Right lobe of liver (tissue), 6 donors: ENCODE results near the gene MORC3. TPM values are rescaled to one million over a fixed set of nuclear protein-coding genes. Genes with fewer than 3 reads are reported as not detected.

ENCODE experiments used
- ATAC-seq, 4 donors: fragments of 200-7000 bp; cut with Tn5 transposase; one replicate each; pipeline ENCODE4 v1.9.1; 2020; ENCODE audit warnings: mild to moderate bottlenecking in 4 of 4, moderate library complexity in 4 of 4
- DNase-seq, 3 donors: peaks; one replicate each; pipeline ENCODE4 v3.0.0-alpha.2; 2020
- H3K27ac ChIP-seq, 3 donors: fragments of 200-600 bp; one replicate each; pipeline ENCODE4 v1.8.0; 2022
- H3K27me3 ChIP-seq, 2 donors: fragments of 200-600 bp; one replicate each; pipeline ENCODE4 v1.8.0; 2022
- H3K36me3 ChIP-seq, 4 donors: fragments of 200-600 bp; sonication (generic) in 1 of 4; one replicate each; pipeline versions ENCODE4 v1.5.1 to v1.8.0; 2017 to 2022; ENCODE audit warnings: control low read depth in 1 of 4
- H3K4me1 ChIP-seq, 4 donors: fragments of 200-600 bp; sonication (generic) in 1 of 4; one replicate each; pipeline versions ENCODE4 v1.5.1 to v1.8.0; 2017 to 2022; ENCODE audit warnings: control low read depth in 1 of 4
- H3K4me3 ChIP-seq, 3 donors: fragments of 200-600 bp; one replicate each; pipeline ENCODE4 v1.8.0; 2022
- H3K9me3 ChIP-seq, 4 donors: fragments of 200-600 bp; sonication (generic) in 1 of 4; one replicate each; pipeline versions ENCODE4 v1.5.1 to v1.8.0; 2017 to 2022; ENCODE audit warnings: control low read depth in 1 of 4
- CTCF ChIP-seq, 4 donors: fragments of 200-600 bp in 3 of 4; fragments of 450-650 bp in 1 of 4; IDR thresholded peaks; one replicate each; pipeline versions ENCODE4 v1.5.1 to v1.8.0; 2016 to 2022; ENCODE audit warnings: antibody characterized with exemption in 4 of 4, mild to moderate bottlenecking in 2 of 4
- POLR2A ChIP-seq: fragments of 450-650 bp; IDR thresholded peaks from one replicate; pipeline ENCODE4 v1.6.1; 2017; ENCODE audit warnings: antibody characterized with exemption, mild to moderate bottlenecking
- WGBS: methylation state at CpG from one replicate; pipeline ENCODE4 v1.1.6; 2018; ENCODE audit warnings: low coverage, low lambda C conversion rate; ENCODE audit not compliant: insufficient coverage; ENCODE audit errors: missing lambda C conversion rate; 5-methylcytosine and 5-hydroxymethylcytosine counted together
- intact Hi-C, 2 donors: fragments of 100-400 bp; cut with DNase I; formaldehyde crosslinking; loops; one replicate each; pipeline versions ENCODE4 v1.11.2 to v1.14.1; 2022
- total RNA-seq, 6 experiments: library from RNA; depleted of rRNA in 2 of 6; stranded (reverse); fragments of >200 nt in 2 of 6; fragmentation: NEBNext Ultra II Directional in 3 of 6; extraction: Animal tissue kit (Norgen Biotek cat#: 25700) in 3 of 6; gene quantifications; one replicate each; pipeline versions ENCODE4 v1.1.0 to v1.2.4, GENCODE V29; 2016 to 2023
- donor health status: DM: no; HTN: yes; CAD: no.
- donor health status: DM: no; HTN: no; CAD: no.
- donor health status: DM: no; HTN: no; CAD: no.
- donor health status: DM: no; HTN: yes; CAD: no.
- donor health status: DM: no; HTN: yes; CAD: no.

MORC3 gene
- total RNA-seq, 6 experiments from 2014 or later, result 8.5 to 16.5 (median 12.0) TPM

- ATAC-seq (no peak), DNase-seq (no peak)
- H3K27me3 ChIP-seq, result no peaks in the 10 kb centered on the region
- H3K27ac ChIP-seq, result no peak overlapping the region
- H3K9me3 ChIP-seq, result no peaks in the 10 kb centered on the region
- H3K4me3 ChIP-seq, result no peak overlapping the region
- intact Hi-C loops, result no loop called here
- WGBS, result 75% methylated on average over 7 of the region's 7 CpGs
- TF ChIP-seq CTCF (IDR thresholded peaks at IDR 0.05), result no peak
- TF ChIP-seq POLR2A, result no peak
- no peaks in the 10 kb centered on the region for H3K4me1 ChIP-seq
- H3K36me3 ChIP-seq, result peaks cover 15 to 91% (median 52%) of the 10 kb centered on the region in 4 donors
Observed at GRCh38 chr21:36369064-36369685, 49.2 kb downstream of the MORC3 start.

GRCh38 chr21:36375994-36376393, 56.0 kb downstream of the MORC3 start:
- Histone ChIP-seq H3K36me3 (peaks cover 0 to 66% (median 32%) of the 10 kb centered on the region in 4 donors), H3K9me3 (no peaks in the 10 kb centered on the region), H3K4me3 (no peak overlapping the region), H3K27me3 (no peaks in the 10 kb centered on the region), H3K4me1 (no peaks in the 10 kb centered on the region), H3K27ac (no peak overlapping the region)
- TF ChIP-seq CTCF (IDR thresholded peaks at IDR 0.05) (no peak), POLR2A (no peak)
- no peak for DNase-seq
- ATAC-seq, result no peak
- intact Hi-C loops, result no loop called here

GRCh38 chr21:36377391-36377842, 57.4 kb downstream of the MORC3 start:
- H3K4me3 ChIP-seq, result no peak overlapping the region
- H3K4me1 ChIP-seq, result no peaks in the 10 kb centered on the region
- no peak overlapping the region for H3K27ac ChIP-seq
- no peak for TF ChIP-seq POLR2A
- no peak for TF ChIP-seq CTCF (IDR thresholded peaks at IDR 0.05)
- WGBS, result 81% methylated on average over 7 of the region's 7 CpGs
- no peaks in the 10 kb centered on the region for H3K9me3 ChIP-seq
- ATAC-seq (peak in 2 of 4 donors; percentile 45 to 48), DNase-seq (no peak)
- intact Hi-C loops, result no loop called here
- H3K27me3 ChIP-seq, result no peaks in the 10 kb centered on the region
- peaks cover 0 to 53% (median 23%) of the 10 kb centered on the region in 4 donors for H3K36me3 ChIP-seq

- H3K4me1 ChIP-seq, result no peaks in the 10 kb centered on the region
- H3K9me3 ChIP-seq, result no peaks in the 10 kb centered on the region
- intact Hi-C loops, result no loop called here
- no peak overlapping the region for H3K27ac ChIP-seq
- WGBS, result 95% methylated on average over 6 of the region's 6 CpGs
- H3K36me3 ChIP-seq, result peaks cover 0 to 35% (median 13%) of the 10 kb centered on the region in 4 donors
- no peaks in the 10 kb centered on the region for H3K27me3 ChIP-seq
- TF ChIP-seq POLR2A (no peak), CTCF (IDR thresholded peaks at IDR 0.05) (no peak)
- no peak for ATAC-seq
- no peak for DNase-seq
- H3K4me3 ChIP-seq, result no peak overlapping the region
Observed at GRCh38 chr21:36379251-36379650, 59.3 kb downstream of the MORC3 start.
